ENCODE results near the gene ULK4.

- TF ChIP-seq CTCF (IDR thresholded peaks at IDR 0.05; ENCODE audit: borderline replicate concordance, extremely low read depth, low read length, poor library complexity, severe bottlenecking) (no peak), EZH2 (IDR thresholded peaks at IDR 0.05; ENCODE audit: borderline replicate concordance, low read depth, low read length, severe bottlenecking) (no peak)
These were observed 761.3 kb downstream of the ULK4 start for GRCh38 chr3:41200669-41201021.

All from DND-41 (cell line).